Hepatocyte (in vitro differentiated cells): ENCODE results near the gene DTHD1.

Source experiments
- EZH2 ChIP-seq: fragments of 200-600 bp; sonication (generic); IDR thresholded peaks from 2 replicates; pipeline ENCODE4 v1.6.1; 2016; ENCODE audit warnings: antibody characterized with exemption, mild to moderate bottlenecking, borderline replicate concordance
- EZH2phosphoT487 ChIP-seq: fragments of 200-600 bp; sonication (generic); IDR thresholded peaks from one replicate; pipeline ENCODE4 v1.6.1; 2018; ENCODE audit warnings: antibody characterized with exemption, mild to moderate bottlenecking, low read depth, moderate library complexity; ENCODE audit not compliant: unreplicated experiment, severe bottlenecking
- TF ChIP-seq, protein P1 (sequence below): fragments of 200-600 bp; sonication (generic); IDR thresholded peaks from 2 replicates; pipeline ENCODE4 v1.5.1; 2016; ENCODE audit warnings: antibody characterized with exemption, mild to moderate bottlenecking; ENCODE audit not compliant: poor library complexity

DNA sequence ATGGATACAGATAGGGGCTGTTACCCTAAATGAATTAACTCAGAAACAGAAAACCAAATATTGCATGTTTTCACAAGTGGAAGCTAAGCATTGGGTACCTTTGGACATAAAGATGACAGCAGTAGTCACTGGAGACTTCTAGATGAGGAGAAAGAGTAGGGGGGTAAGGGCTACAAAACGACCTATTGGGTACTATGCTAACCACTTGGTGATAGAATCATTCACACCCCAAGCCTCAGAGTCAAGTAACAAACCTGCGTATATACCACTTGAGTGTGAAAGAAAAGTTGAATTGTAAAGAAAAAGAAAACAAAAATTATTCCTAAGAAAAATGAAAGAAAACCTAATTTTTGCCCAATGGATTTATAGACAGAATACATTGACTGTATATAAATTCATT lies 29.4 kb upstream of the DTHD1 start:
- TF ChIP-seq, protein P1, sequence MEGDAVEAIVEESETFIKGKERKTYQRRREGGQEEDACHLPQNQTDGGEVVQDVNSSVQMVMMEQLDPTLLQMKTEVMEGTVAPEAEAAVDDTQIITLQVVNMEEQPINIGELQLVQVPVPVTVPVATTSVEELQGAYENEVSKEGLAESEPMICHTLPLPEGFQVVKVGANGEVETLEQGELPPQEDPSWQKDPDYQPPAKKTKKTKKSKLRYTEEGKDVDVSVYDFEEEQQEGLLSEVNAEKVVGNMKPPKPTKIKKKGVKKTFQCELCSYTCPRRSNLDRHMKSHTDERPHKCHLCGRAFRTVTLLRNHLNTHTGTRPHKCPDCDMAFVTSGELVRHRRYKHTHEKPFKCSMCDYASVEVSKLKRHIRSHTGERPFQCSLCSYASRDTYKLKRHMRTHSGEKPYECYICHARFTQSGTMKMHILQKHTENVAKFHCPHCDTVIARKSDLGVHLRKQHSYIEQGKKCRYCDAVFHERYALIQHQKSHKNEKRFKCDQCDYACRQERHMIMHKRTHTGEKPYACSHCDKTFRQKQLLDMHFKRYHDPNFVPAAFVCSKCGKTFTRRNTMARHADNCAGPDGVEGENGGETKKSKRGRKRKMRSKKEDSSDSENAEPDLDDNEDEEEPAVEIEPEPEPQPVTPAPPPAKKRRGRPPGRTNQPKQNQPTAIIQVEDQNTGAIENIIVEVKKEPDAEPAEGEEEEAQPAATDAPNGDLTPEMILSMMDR = no peak
- TF ChIP-seq EZH2phosphoT487 (no peak), EZH2 (no peak)
